A673 (cell line): ENCODE results near the gene CRB1. TPM values are rescaled to one million over a fixed set of nuclear protein-coding genes. Genes with fewer than 3 reads are reported as not detected.

Source experiments
- BruUV-seq: library from RNA; stranded (reverse); fragments of 400-500 nt; replicated peaks from 2 replicates; lab custom pipeline; 2021; lab: Mats Ljungman, UMichigan
- CTCF ChIA-PET: fragments of 300-600 bp; sonication (Branson Sonifier 250); formaldehyde crosslinking; loops from one replicate; lab custom pipeline; 2022; ENCODE audit warnings: antibody characterized with exemption; lab: Charles Lee
- POLR2A ChIA-PET: fragments of 300-600 bp; sonication (Branson Sonifier 250); formaldehyde crosslinking; loops from one replicate; lab custom pipeline; 2022; ENCODE audit warnings: antibody characterized with exemption; ENCODE audit not compliant: low non-redundant PET; lab: Charles Lee
- DNase-seq: peaks from one replicate; pipeline ENCODE4 v3.0.0-alpha.2; 2015; ENCODE audit warnings: low spot score
- H3K27ac ChIP-seq: fragments of 200-600 bp; sonication (generic); 2 replicates; pipeline ENCODE4 v1.5.1; 2016; ENCODE audit warnings: mixed run types, low read depth, mild to moderate bottlenecking, mixed read lengths, antibody characterized with exemption, low read length; ENCODE audit not compliant: poor library complexity, severe bottlenecking
- H3K27me3 ChIP-seq: fragments of 200-600 bp; sonication (generic); replicated peaks from 2 replicates; pipeline ENCODE4 v1.6.1; 2017; ENCODE audit warnings: mixed run types, low read depth, mild to moderate bottlenecking, mixed read lengths, antibody characterized with exemption, low read length; ENCODE audit not compliant: insufficient read depth, poor library complexity
- H3K36me3 ChIP-seq: fragments of 200-600 bp; sonication (generic); 2 replicates; pipeline ENCODE4 v1.6.1; 2016; ENCODE audit warnings: mixed run types, mild to moderate bottlenecking, mixed read lengths, antibody characterized with exemption, low read length; ENCODE audit not compliant: insufficient read depth, poor library complexity, severe bottlenecking
- H3K4me1 ChIP-seq: fragments of 200-600 bp; sonication (generic); 2 replicates; pipeline ENCODE4 v1.6.1; 2017; ENCODE audit warnings: mixed run types, mild to moderate bottlenecking, mixed read lengths, antibody characterized with exemption, low read length; ENCODE audit not compliant: insufficient read depth, poor library complexity, severe bottlenecking
- H3K4me3 ChIP-seq: fragments of 200-600 bp; sonication (generic); 2 replicates; pipeline ENCODE4 v1.5.1; 2016; ENCODE audit warnings: low read depth, mixed run types, mild to moderate bottlenecking, mixed read lengths, low read length; ENCODE audit not compliant: poor library complexity, severe bottlenecking
- H3K9me3 ChIP-seq: fragments of 200-600 bp; sonication (generic); 2 replicates; pipeline ENCODE4 v1.6.1; 2016; ENCODE audit warnings: mixed run types, low read depth, mild to moderate bottlenecking, mixed read lengths, antibody characterized with exemption, low read length; ENCODE audit not compliant: poor library complexity, severe bottlenecking
- EZH2 ChIP-seq: fragments of 200-600 bp; sonication (generic); IDR thresholded peaks from 2 replicates; pipeline ENCODE4 v1.6.1; 2017; ENCODE audit warnings: borderline replicate concordance, low read depth, mild to moderate bottlenecking, mixed read lengths, antibody characterized with exemption, low read length; ENCODE audit not compliant: poor library complexity, severe bottlenecking
- intact Hi-C: fragments of 100-400 bp; cut with micrococcal nuclease; formaldehyde crosslinking; loops from one replicate; pipeline ENCODE4 v1.10.0; 2022; ENCODE audit not compliant: unreplicated experiment
- total RNA-seq: library from RNA; stranded (reverse); gene quantifications from 2 replicates; pipeline ENCODE4 v1.2.3, GENCODE V29; 2021
- TF ChIP-seq, protein P1 (sequence below): fragments of 300-800, 200-600 bp; sonication (generic); conservative IDR thresholded peaks from 2 replicates; pipeline ENCODE4 v1.5.1; 2017; ENCODE audit warnings: low read depth, mild to moderate bottlenecking, antibody characterized with exemption, low read length, moderate library complexity, mixed read lengths

CRB1 gene
- total RNA-seq, 1 experiment from 2014 or later: not detected

- Histone ChIP-seq H3K4me3 (no peak overlapping the region), H3K4me1 (no peaks in the 10 kb centered on the region), H3K9me3 (no peaks in the 10 kb centered on the region), H3K36me3 (no peaks in the 10 kb centered on the region), H3K27ac (no peak overlapping the region), H3K27me3 (no peaks in the 10 kb centered on the region)
- ChIA-PET CTCF (no interaction called here), POLR2A (no interaction called here)
- DNase-seq: no peak
- no TSS peak for BruUV-seq
- intact Hi-C loops: no loop called here
- TF ChIP-seq, protein P1, sequence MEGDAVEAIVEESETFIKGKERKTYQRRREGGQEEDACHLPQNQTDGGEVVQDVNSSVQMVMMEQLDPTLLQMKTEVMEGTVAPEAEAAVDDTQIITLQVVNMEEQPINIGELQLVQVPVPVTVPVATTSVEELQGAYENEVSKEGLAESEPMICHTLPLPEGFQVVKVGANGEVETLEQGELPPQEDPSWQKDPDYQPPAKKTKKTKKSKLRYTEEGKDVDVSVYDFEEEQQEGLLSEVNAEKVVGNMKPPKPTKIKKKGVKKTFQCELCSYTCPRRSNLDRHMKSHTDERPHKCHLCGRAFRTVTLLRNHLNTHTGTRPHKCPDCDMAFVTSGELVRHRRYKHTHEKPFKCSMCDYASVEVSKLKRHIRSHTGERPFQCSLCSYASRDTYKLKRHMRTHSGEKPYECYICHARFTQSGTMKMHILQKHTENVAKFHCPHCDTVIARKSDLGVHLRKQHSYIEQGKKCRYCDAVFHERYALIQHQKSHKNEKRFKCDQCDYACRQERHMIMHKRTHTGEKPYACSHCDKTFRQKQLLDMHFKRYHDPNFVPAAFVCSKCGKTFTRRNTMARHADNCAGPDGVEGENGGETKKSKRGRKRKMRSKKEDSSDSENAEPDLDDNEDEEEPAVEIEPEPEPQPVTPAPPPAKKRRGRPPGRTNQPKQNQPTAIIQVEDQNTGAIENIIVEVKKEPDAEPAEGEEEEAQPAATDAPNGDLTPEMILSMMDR: no peak
- no peak for TF ChIP-seq EZH2
These were observed 212.4 kb downstream of the CRB1 start for GRCh38 chr1:197480446-197480845.

- CTCF ChIA-PET: no interaction called here
- no peaks in the 10 kb centered on the region for H3K36me3 ChIP-seq
- intact Hi-C loops: no loop called here
These were observed 213.0 kb downstream of the CRB1 start for GRCh38 chr1:197481101-197481500.

GRCh38 chr1:197485790-197486189, 217.7 kb downstream of the CRB1 start:
- no TSS peak for BruUV-seq
- TF ChIP-seq EZH2: no peak
- TF ChIP-seq, protein P1: no peak
- no peaks in the 10 kb centered on the region for H3K27me3 ChIP-seq
- H3K4me3 ChIP-seq: no peak overlapping the region
- POLR2A ChIA-PET: no interaction called here
- no peaks in the 10 kb centered on the region for H3K36me3 ChIP-seq
- DNase-seq: no peak
- no peaks in the 10 kb centered on the region for H3K4me1 ChIP-seq
- no peaks in the 10 kb centered on the region for H3K9me3 ChIP-seq
- intact Hi-C loops: no loop called here
- CTCF ChIA-PET: no interaction called here
- H3K27ac ChIP-seq: no peak overlapping the region

More at GRCh38 chr1:197481101-197481500, 213.0 kb downstream of the CRB1 start:
- no peak for TF ChIP-seq EZH2
- TF ChIP-seq, protein P1: no peak
- Histone ChIP-seq H3K4me1 (no peaks in the 10 kb centered on the region), H3K27me3 (no peaks in the 10 kb centered on the region), H3K27ac (no peak overlapping the region), H3K4me3 (no peak overlapping the region), H3K9me3 (no peaks in the 10 kb centered on the region)
- DNase-seq: peak; percentile 35
- POLR2A ChIA-PET: no interaction called here
- no TSS peak for BruUV-seq
